Measurements from ENCODE around the gene ARHGAP9. TPM values are rescaled to one million over a fixed set of nuclear protein-coding genes. Genes with fewer than 3 reads are reported as not detected.

The ARHGAP9 gene
- total RNA-seq, 4 donors from 2014 or later: 3.2 to 6.3 (median 4.6) TPM

GRCh38 chr12:57491393-57492280, 12.0 kb upstream of the ARHGAP9 start:
- intact Hi-C loops (cut with DNase I): no loop called here
- H3K4me1 ChIP-seq: peaks cover 7 to 14% of the 10 kb centered on the region in 2 donors
- no peaks in the 10 kb centered on the region for H3K27me3 ChIP-seq
- H3K36me3 ChIP-seq: peaks cover 12 to 21% of the 10 kb centered on the region in 2 donors
- WGBS, 2 donors: 92 to 93% methylated on average over 15 of the region's 15 CpGs
- DNase-seq: no peak
- TF ChIP-seq CTCF (IDR thresholded peaks at IDR 0.05) (no peak), POLR2A (IDR thresholded peaks at IDR 0.05) (no peak)
- no peak overlapping the region for H3K27ac ChIP-seq
- H3K4me3 ChIP-seq (replicated peaks in 1 of 3): no peak overlapping the region
- H3K9me3 ChIP-seq: no peaks in the 10 kb centered on the region

GRCh38 chr12:57490126-57490525, 10.5 kb upstream of the ARHGAP9 start:
- intact Hi-C loops (cut with DNase I): no loop called here
- Histone ChIP-seq H3K9me3 (no peaks in the 10 kb centered on the region), H3K36me3 (peaks cover 12 to 21% of the 10 kb centered on the region in 2 donors), H3K27ac (no peak overlapping the region), H3K27me3 (no peaks in the 10 kb centered on the region), H3K4me3 (replicated peaks in 1 of 3) (no peak overlapping the region), H3K4me1 (peaks cover 7 to 14% of the 10 kb centered on the region in 2 donors)
- TF ChIP-seq CTCF (IDR thresholded peaks at IDR 0.05) (no peak), POLR2A (IDR thresholded peaks at IDR 0.05) (no peak)
- 92 to 97% methylated on average over 4 of the region's 4 CpGs for WGBS, 2 donors
- DNase-seq: no peak

GRCh38 chr12:57489157-57489641, 9.5 kb upstream of the ARHGAP9 start:
- Histone ChIP-seq H3K4me3 (replicated peaks in 1 of 3) (no peak overlapping the region), H3K36me3 (peaks cover 12 to 21% of the 10 kb centered on the region in 2 donors), H3K27ac (no peak overlapping the region), H3K4me1 (peaks cover 7 to 14% of the 10 kb centered on the region in 2 donors), H3K9me3 (no peaks in the 10 kb centered on the region), H3K27me3 (no peaks in the 10 kb centered on the region)
- 92 to 98% methylated on average over 5 of the region's 5 CpGs for WGBS, 2 donors
- TF ChIP-seq CTCF (IDR thresholded peaks at IDR 0.05) (no peak), POLR2A (IDR thresholded peaks at IDR 0.05) (no peak)
- intact Hi-C loops (cut with DNase I): loop anchor here (2.0 kb wide), 1 partner anchor 58 kb away; the partner anchor contains the start of gene DCTN2
- no peak for DNase-seq

GRCh38 chr12:57488402-57489156, 8.9 kb upstream of the ARHGAP9 start:
- 29 to 30% methylated on average over 11 of the region's 11 CpGs for WGBS, 2 donors
- DNase-seq: no peak
- Histone ChIP-seq H3K9me3 (no peaks in the 10 kb centered on the region), H3K36me3 (peaks cover 12 to 21% of the 10 kb centered on the region in 2 donors), H3K27me3 (no peaks in the 10 kb centered on the region), H3K4me1 (peaks cover 7 to 14% of the 10 kb centered on the region in 2 donors), H3K4me3 (replicated peaks in 1 of 3) (peak overlapping the region; percentile 27 to 88 (median 81)), H3K27ac (peak overlapping the region in 2 of 3 donors; percentile 38 to 65)
- no peak for TF ChIP-seq CTCF (IDR thresholded peaks at IDR 0.05)
- TF ChIP-seq POLR2A (IDR thresholded peaks at IDR 0.05): no peak
- intact Hi-C loops (cut with DNase I): loop anchor here (2.0 kb wide), 1 partner anchor 58 kb away; the partner anchor contains the start of gene DCTN2
